Adipocyte (in vitro differentiated cells): ENCODE measurements around the gene PLPPR2.
"Not testable (repeated sequence)": the region's sequence is repeated elsewhere in the genome, so short reads cannot be mapped to it uniquely, and the experiment has no call there.

Experiments
- DNase-seq: peaks from one replicate; pipeline ENCODE4 v3.0.0-alpha.2; 2015; ENCODE audit warnings: low read depth
- H3K27me3 ChIP-seq: replicated peaks from 2 replicates; pipeline ENCODE4 v1.7.0; 2013; ENCODE audit warnings: mild to moderate bottlenecking, low read length, moderate library complexity; ENCODE audit not compliant: control insufficient read depth, insufficient read depth
- H3K36me3 ChIP-seq: 2 replicates; pipeline ENCODE4 v1.7.0; 2013; ENCODE audit warnings: low read length, mild to moderate bottlenecking, moderate library complexity; ENCODE audit not compliant: control insufficient read depth, insufficient read depth, severe bottlenecking
- H3K4me1 ChIP-seq: 2 replicates; pipeline ENCODE4 v1.7.0; 2013; ENCODE audit warnings: mild to moderate bottlenecking, low read length, moderate library complexity; ENCODE audit not compliant: control insufficient read depth, insufficient read depth
- H3K4me3 ChIP-seq: 2 replicates; pipeline ENCODE4 v1.7.0; 2013; ENCODE audit warnings: mild to moderate bottlenecking, low read length, moderate library complexity
- H3K9ac ChIP-seq: 2 replicates; pipeline ENCODE4 v1.7.0; 2013; ENCODE audit warnings: mild to moderate bottlenecking, low read length, moderate library complexity
- H3K9me3 ChIP-seq: 2 replicates; pipeline ENCODE4 v1.7.0; 2013; ENCODE audit warnings: mild to moderate bottlenecking, low read length, moderate library complexity; ENCODE audit not compliant: control insufficient read depth

Gene PLPPR2

DNA sequence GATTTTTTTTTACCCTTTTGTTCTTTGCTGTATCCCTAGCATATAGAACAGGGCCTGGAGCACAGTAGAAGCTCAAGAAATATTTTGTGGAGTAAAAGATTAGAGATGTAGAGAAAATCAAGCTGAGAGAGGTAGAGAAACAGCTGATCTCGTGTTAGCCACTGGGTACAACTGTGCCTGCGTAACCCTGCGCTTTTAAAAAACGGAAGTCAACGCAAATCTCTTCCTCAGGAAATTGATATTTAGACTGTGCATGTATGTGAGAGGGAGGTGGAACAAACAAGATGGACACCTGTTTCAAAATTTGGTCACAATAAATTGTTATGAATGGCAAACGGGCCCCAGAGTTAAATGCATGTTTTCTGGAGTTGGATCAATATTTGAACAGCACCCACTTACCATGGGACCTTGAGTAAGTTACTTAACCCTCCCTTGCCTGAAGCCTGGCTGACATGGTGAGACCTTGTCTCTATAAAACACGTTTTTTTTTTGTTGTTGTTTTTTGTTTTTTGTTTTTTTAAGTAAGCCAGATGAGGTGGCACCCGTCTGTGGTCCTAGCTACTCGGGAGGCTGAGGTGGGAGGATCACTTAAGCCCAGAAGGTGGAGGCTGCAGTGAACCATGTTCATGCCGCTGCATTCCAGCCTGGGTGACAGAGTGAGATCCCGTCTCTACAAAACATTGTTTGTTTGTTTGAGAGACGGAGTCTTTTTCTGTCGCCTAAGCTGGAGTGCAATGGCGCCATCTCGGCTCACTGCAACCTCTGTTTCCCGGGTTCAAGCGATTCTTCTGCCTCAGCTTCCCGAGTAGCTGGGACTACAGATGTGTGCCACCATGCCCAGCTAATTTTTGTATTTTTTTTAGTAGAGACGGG is 32.2 kb downstream of the PLPPR2 start:
- no peak for DNase-seq
- H3K4me3 ChIP-seq = no peak overlapping the region
- peaks cover 9% of the 10 kb centered on the region for H3K27me3 ChIP-seq
- H3K36me3 ChIP-seq = no peaks in the 10 kb centered on the region
- no peaks in the 10 kb centered on the region for H3K4me1 ChIP-seq
- H3K9ac ChIP-seq = no peak overlapping the region
- peaks cover 7% of the 10 kb centered on the region for H3K9me3 ChIP-seq

DNA sequence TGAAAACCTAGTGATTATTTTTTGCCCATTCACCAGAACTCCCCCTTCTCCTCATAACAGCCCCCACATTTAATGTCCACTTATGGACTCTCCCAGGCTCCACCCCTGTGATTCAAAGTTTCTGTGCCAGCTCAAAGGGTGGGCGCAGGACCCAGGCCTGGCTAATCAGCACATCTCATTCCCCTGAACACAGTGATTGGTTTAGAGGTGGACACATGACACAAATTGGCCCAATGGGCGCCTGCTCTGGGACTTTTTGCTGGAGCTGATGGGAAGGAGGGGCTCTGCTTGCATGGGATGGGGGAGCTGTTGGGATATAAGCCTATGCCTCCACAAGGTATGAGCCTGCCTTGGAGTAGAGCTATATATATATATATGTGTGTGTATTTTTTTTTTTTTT is 35.1 kb downstream of the PLPPR2 start:
- DNase-seq = no peak
- Histone ChIP-seq H3K27me3 (peaks cover 3% of the 10 kb centered on the region), H3K9me3 (peaks cover 7% of the 10 kb centered on the region), H3K4me1 (no peaks in the 10 kb centered on the region), H3K9ac (no peak overlapping the region), H3K4me3 (no peak overlapping the region), H3K36me3 (no peaks in the 10 kb centered on the region)

DNA sequence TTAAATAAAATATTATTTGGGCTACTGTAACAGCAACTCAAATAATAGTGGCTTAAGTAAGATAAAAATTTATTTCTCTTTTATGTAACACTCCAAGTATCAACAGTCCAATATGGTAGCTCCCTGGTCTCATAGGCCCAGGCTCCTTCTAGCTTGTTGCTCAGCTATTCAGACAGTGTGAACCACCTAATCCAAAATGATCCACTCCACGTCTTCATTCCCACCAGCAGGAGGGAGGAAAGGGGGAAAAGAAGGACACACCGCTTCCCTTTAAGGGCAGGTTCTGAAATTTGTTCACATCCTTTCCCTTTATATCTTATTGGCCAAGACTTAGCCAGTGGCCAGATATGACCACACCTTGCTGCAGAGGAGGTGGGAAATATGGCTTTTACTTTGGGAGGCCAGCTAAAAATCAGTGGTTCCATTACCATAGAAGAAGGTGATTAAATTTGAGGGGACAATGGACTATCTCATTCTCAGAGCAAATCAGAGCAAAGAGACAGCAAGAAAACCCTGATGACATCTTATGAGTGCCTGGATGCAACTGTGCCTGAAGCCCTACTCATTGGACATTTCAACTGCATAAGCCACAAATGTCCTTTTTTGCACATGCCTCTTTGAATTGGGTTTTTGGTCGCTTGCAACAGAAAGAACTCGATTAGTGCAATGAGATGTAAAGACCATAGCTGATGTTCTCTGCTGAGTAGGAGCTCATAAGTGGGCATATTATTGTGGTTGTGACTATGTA is 35.9 kb downstream of the PLPPR2 start:
- H3K27me3 ChIP-seq = peaks cover 3% of the 10 kb centered on the region
- H3K36me3 ChIP-seq = no peaks in the 10 kb centered on the region
- H3K9me3 ChIP-seq = peaks cover 7% of the 10 kb centered on the region
- H3K9ac ChIP-seq = no peak overlapping the region
- H3K4me1 ChIP-seq = no peaks in the 10 kb centered on the region
- H3K4me3 ChIP-seq = no peak overlapping the region
- no peak for DNase-seq

DNA sequence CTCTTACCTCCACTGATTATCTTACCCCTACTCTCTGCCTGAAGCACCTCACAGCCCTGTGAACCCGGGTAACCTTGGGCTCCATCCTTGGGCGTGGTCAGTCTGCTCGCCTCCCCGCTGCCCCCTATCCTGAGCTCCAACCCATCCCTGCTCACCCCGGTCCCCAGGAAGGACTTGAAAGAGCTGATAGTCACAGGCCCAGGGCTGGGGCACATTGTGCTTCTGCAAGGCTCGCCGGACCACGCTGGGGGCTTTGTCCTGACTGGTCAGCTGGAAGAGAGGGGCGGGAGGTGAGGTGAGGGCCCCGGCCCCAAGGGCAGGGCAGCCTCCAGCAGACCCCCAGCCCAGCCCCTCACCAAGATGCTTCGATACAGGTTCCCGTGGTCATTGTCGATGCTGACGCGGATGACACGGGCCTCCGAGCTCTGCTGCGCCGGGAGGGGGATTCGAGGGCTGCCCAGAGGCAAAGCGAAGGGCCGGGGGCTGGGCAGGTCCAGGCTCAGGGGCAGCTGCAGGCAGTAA is 41.9 kb downstream of the PLPPR2 start:
- no peaks in the 10 kb centered on the region for H3K36me3 ChIP-seq
- no peak for DNase-seq

DNA sequence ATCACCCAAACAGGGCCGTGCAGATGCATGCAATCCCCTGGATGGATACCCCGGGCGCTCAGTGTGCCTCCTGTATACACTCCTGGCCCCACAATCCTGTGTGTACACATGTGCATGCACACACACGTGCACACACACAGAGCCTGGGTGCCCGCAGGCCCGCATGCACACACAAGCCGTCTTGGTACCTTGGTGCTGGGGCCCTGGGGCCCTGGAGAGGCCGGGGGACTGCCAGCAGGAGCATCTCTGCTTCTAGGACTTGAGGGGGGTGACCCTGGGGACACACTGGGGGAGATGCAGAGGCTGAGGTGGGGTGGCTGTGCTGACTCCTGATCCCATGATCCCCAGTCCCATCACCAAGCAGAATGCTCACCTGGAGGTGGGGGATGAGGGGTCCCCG is 44.4 kb downstream of the PLPPR2 start:
- no peak overlapping the region for H3K9ac ChIP-seq
- no peaks in the 10 kb centered on the region for H3K36me3 ChIP-seq
- no peaks in the 10 kb centered on the region for H3K9me3 ChIP-seq
- H3K4me1 ChIP-seq = no peaks in the 10 kb centered on the region
- no peak for DNase-seq
- H3K27me3 ChIP-seq = peaks cover 3% of the 10 kb centered on the region
- no peak overlapping the region for H3K4me3 ChIP-seq

More for the DNA sequence above, 41.9 kb downstream of the PLPPR2 start:
- Histone ChIP-seq H3K4me1 (no peaks in the 10 kb centered on the region), H3K27me3 (peaks cover 3% of the 10 kb centered on the region), H3K4me3 (no peak overlapping the region), H3K9ac (no peak overlapping the region), H3K9me3 (no peaks in the 10 kb centered on the region)

DNA sequence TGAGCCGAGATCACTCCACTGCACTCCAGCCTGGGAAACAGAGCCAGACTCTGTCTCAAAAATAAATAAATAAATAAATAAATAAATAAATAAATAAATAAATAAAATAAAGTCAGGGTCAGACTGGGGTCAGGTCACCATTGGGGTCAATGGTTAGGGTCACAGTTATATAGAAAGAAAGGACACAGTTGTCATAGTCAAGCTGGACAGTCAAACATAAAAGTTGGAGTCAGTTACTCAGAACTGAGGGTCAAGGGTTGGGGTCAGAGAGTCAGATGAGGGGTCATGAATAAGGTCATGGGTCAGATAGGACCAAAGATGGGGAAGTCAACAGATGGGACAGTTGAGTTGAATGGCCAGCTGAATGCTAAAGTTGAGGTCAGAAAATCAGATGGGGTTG is 45.6 kb downstream of the PLPPR2 start:
- Histone ChIP-seq H3K4me1 (no peaks in the 10 kb centered on the region), H3K36me3 (no peaks in the 10 kb centered on the region), H3K27me3 (no peaks in the 10 kb centered on the region), H3K9ac (no peak overlapping the region), H3K9me3 (no peaks in the 10 kb centered on the region), H3K4me3 (no peak overlapping the region)
- DNase-seq = no peak

DNA sequence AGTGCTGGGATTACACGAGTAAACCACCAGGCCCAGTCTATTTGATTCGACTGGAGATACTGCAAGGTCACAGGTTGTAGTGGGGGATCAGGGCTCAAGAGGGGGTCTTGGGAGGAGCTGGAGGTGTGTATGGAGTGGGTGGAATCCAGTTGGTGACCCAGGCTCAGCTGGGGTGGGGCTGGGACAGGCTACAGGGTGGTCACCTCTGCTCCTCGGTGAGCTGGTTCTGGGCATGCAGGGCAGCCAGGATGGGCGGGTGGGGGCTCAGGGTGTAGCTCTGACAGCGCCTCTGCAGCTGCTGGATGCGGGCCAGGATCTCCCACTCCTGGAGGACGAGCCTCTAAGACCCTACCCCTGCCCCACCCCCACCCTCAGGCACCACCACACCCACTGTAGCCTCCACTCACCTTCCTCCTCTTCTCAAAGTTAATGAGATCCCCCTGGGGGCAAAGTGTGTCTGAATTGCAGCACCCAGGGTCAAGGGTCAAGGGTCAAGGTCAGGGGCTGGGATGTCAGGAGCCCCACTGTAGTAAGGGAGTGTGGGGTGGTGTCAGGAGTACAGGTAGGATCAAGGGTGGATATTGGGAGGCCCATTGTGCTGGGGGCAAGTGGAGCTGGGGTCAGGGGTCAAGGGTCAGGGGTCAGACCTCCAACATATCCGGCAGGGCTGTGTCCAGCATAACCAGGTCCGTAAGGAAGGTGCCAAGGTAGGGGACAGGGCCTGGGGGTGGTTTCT is 46.7 kb downstream of the PLPPR2 start:
- Histone ChIP-seq H3K27me3 (peaks cover 5% of the 10 kb centered on the region), H3K4me3 (no peak overlapping the region), H3K4me1 (no peaks in the 10 kb centered on the region), H3K9me3 (no peaks in the 10 kb centered on the region), H3K36me3 (no peaks in the 10 kb centered on the region), H3K9ac (no peak overlapping the region)
- no peak for DNase-seq

DNA sequence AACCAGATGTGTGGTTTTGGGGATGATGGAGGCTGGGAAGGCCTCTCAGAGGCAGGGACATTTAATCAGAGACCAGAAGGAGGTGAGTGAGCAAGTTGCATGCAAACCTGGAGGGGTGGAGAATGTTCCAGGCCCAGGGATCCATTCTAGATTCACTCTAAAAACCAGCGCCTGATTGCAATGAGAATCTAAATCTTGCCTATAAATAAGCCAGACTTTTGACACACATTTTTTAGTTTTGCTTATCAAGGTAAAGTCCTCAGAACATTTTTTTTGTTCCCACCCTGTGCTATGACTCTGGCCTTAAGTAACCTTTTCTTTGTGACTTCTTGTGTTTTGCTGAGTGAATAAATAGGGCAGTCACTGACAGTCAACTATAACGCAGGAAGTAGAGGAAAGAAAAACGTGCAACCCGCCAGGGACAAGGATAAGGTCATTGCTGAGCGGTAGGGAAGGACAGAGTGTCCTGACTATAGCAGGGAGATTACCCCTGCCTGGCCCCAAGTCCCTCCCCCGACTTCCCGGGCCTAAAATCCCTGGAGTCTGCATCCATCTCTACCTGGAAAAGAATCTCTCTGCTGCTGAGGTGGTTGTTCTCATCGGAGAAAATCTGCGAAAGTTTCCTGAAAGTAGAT is 49.5 kb downstream of the PLPPR2 start:
- Histone ChIP-seq H3K9me3 (no peaks in the 10 kb centered on the region), H3K9ac (no peak overlapping the region), H3K4me3 (no peak overlapping the region), H3K4me1 (no peaks in the 10 kb centered on the region), H3K36me3 (no peaks in the 10 kb centered on the region), H3K27me3 (peaks cover 8% of the 10 kb centered on the region)
- no peak for DNase-seq

DNA sequence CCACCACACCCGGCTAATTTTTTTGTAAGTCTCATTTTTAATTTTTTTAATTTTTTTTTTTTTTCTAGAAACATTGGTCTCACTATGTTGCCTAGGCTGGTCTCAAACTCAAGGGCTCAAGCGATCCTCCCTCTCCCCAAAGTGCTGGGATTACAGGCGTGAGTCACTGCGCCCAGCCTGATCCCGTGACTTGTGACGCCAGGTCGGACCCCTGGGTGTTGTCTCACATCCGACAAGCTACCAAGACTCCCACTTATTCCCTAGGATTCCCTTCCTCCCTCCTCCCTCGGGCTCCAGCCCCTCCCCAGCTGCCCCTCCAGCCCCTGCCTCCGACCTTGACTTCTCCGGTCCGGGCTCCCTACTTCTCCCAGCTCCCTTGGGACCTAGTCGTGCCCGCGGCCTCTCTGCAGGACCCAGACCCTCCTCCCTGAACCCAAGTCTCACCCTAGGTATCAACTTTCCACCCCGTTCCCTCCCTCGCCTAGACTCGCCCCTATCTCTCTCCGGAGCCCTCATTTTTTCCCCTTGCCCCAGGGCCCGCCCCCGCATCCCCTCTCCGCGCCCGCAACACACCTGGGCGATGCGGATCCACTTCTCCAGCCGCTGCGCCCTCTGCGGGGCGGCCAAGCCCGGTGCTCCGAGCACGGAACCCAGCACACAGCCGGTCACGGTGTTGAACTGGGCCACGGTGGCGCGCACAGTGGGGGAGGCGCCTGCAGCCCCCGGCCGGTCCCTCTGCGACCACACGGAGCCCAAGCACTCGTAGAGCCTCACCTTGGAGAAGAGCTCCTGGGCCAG is 50.8 kb downstream of the PLPPR2 start:
- Histone ChIP-seq H3K9ac (no peak overlapping the region), H3K9me3 (no peaks in the 10 kb centered on the region), H3K4me3 (no peak overlapping the region), H3K4me1 (no peaks in the 10 kb centered on the region), H3K36me3 (no peaks in the 10 kb centered on the region), H3K27me3 (peaks cover 8% of the 10 kb centered on the region)
- no peak for DNase-seq

DNA sequence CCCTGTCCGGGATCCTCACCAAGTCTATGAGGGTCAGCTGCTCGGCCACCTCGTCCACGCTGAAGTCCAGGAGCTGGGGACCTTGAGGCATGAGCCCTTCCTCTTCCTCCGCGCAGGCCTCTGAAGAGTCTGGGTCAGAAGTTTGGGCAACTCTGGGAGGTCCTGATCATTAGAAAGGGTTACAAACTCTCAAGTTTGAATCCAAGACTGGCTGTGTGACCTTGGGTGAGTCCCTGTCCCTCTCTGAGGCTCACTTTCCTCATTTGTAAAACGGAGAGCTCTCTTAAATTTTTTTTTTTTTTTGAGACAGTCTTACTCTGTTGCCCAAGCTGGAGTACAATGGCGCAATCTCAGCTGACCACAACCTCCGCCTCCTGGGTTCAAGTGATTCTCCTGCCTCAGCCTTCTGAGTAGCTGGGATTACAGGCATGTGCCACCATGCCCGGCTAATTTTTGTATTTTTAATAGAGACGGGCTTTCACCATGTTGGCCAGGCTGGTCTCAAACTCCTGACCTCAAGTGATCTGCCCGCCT is 51.5 kb downstream of the PLPPR2 start:
- H3K9ac ChIP-seq, H3K27me3 ChIP-seq, H3K4me3 ChIP-seq, DNase-seq, H3K4me1 ChIP-seq, H3K36me3 ChIP-seq, H3K9me3 ChIP-seq: not testable (repeated sequence)
